Posterior vena cava (tissue), 2 donors: Measurements from ENCODE around the gene SLC48A1. TPM values are rescaled to one million over a fixed set of nuclear protein-coding genes. Genes with fewer than 3 reads are reported as not detected.
A peak's percentile ranks its signal among the peaks of the same experiment; 100 is the strongest.

ENCODE experiments used
- DNase-seq: peaks from one replicate; pipeline ENCODE4 v3.0.0-alpha.2; 2020; ENCODE audit warnings: low spot score
- intact Hi-C, 2 donors: fragments of 100-400 bp; cut with DNase I; formaldehyde crosslinking; loops; one replicate each; pipeline versions ENCODE4 v1.14.1 to v1.14.2; 2022 to 2023
- long read RNA-seq, 2 donors: library from polyadenylated mRNA; unstranded; transcript quantifications; one replicate each; pipeline ENCODE4 v2.0.0, GENCODE V29; 2020 to 2021
- total RNA-seq, 2 donors: library from RNA; stranded (reverse); fragmentation: NEBNext Ultra II Directional; extraction: Animal tissue kit (Norgen Biotek cat#: 25700); gene quantifications; one replicate each; pipeline ENCODE4 v1.2.1, GENCODE V29; 2021
- donor health status: DM: yes; HTN: yes; CAD: no.
- donor health status: DM: yes; HTN: yes; CAD: no.

Gene SLC48A1
- total RNA-seq, result 10 to 100 TPM; 28.5 to 33.8 TPM
- long read RNA-seq, donor 1, transcript SLC48A1-201 (3 exons, 3,010 nt), result major isoform, 26 of 37 reads
- long read RNA-seq, donor 1, partial matches to known transcripts, result 3 of 37 reads
- long read RNA-seq, donor 1, other reads (novel, unspliced or antisense), result 6 of 37 reads
- long read RNA-seq, donor 2, transcript SLC48A1-201 (3 exons, 3,010 nt), result major isoform, 151 of 181 reads
- long read RNA-seq, donor 2, partial matches to known transcripts, result 1 of 181 reads
- long read RNA-seq, donor 2, other reads (novel, unspliced or antisense), result 28 of 181 reads

DNA sequence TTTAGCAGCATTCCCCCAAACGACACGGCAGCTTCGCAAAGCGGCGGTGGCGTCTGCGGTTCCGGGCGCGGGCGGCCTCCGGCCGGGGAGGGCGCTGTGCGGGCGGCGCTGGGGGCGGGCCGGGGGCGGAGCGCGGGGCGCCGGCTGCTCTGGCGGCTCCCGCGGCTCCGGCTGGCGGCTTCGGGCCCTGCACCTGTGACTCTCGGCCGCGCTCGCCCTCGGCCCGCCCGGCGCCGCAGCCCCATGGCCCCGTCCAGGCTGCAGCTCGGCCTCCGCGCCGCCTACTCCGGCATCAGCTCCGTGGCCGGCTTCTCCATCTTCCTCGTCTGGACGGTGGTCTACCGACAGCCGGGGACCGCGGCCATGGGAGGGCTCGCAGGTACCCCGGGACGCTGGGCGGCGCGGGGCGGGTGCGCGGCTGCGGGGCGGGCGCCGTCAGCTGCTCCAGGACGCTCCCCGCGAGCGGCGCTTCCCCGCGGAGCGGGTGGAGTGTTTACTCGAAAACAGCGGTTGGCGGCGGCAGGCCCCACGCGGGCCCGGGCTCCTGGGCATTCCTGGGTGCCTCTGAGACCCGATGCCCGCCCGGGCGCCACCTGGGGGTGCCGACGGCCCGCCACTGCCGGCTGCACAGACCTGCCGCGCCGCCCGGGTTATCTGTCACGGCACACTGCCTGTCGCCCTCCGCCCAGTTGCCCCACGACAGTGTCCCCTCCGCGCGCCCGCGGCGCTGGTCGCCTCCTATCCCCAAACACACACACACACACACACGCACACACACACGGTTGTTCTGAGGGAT is at the start of gene SLC48A1:
SLC48A1 (plus strand) TSS at position 177 of the 796 bp plus-strand sequence; CDS start at position 244, 67 bp downstream.
- intact Hi-C loops, result no loop called here
- peak; percentile 93 for DNase-seq

DNA sequence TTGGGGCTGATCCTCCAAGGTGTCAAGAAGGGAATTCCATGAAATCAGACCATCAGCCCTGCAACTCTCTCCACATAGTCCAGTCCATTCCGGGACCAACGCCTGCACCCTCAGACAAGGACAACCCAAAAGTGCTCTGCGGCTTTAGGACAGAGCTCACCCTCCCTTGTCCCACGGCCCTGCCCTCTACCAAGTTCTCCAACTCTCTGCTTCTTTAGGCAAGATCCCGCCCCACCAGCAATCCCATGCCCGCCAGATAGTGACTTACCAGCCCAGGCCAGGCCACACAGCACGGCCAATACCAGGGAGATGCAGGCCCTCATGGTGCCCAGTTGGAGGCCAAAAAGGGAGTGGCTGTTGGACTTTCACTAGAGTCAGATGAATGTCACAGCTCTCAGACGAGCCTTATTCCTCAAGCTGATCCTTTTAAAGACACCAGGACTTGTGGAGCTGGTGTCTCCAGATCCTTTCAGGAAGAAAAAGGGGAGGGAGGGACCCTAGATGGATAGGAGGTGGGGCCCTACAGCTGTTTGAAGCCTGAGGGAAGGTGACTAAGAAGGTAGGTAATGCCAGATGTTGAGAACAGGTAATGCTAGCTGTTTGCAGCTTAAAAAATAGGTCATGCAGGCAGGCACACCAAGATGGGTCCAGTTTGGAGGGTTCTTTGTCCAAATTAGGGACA is 47.8 kb upstream of the SLC48A1 start, which contains the start of gene ENDOU:
ENDOU (minus strand) TSS at position 400 of the 682 bp plus-strand sequence; CDS start at position 323, 77 bp downstream.
- DNase-seq, result no peak
- intact Hi-C loops, result no loop called here

DNA sequence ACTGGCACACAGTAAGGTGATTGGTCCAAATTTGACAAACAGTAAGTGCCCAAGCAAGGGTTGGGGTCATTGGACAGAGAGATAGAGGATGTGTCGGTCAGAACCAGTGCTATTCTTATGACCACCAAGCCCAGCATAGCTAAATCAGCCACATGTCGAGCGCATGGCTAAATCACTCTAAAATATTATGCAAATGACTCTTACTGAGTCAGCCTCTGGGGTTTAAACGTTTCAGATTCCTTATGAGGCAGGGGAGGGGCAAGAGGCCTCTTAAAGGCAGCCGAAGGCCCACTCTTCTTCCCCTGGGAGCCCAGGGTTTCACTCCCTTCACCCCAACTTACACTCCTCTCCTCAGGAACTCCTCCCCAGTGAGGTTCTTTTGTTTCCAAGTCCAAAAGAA is 47.1 kb upstream of the SLC48A1 start:
- DNase-seq, result no peak
- intact Hi-C loops, result no loop called here

DNA sequence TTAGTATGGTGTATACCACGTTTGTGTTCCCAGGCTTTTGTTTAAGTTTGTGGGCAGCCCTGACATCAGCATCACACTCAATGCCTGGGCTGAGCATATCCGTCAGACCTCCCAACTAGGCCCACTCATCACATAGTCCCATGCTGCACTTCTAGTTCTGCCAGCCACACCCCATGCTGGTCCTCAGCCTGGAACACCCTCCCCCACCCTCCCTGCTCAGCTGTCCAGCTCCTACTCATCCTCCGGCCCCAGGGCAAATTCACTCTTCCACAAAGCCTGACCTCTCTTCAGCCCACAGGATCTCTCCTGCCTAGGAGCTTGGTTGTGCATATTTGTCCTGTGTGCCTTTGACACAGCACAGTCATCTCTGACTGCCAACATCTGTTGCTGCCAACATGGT is 43.8 kb upstream of the SLC48A1 start:
- DNase-seq, result peak; percentile 48
- intact Hi-C loops, result no loop called here

DNA sequence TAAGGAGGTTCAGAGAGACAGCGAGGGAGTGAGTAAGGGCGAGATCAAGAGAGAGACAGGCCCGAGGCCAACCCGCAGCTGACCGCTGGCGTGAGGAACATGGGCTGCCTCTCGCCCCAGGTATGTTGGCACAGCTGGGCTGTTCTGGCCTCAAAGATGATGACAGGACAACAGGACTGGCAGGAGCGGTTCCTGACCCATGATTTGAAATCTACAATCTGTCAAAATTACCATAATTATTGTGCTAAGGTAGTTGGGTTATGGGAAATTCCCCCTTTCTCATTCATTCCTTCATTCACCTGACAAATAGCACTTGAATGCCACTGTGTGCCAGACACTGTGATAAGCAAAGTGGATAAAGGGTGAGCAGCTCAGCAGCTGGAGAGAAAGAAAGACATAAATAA is 42.7 kb upstream of the SLC48A1 start:
- DNase-seq, result no peak
- intact Hi-C loops, result no loop called here

DNA sequence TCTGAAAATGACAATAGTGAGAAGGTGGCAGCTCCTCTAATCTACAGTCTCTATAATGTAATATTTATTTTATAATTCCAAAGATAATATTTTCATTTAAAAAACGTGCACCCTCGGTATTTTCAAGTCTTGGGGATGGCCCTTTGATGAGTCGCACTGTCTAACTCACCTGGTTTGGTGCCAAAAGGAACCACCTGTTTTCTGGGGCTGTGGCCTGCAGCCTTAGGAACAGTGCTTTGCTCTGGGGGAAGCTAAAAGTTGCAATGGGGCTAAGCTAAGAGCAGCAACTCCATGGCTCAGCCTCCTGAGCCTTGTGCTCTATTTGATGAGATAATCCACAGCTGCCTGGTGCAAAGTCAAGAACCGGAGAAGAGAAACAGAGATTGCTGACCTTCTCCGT is 41.3 kb upstream of the SLC48A1 start:
- DNase-seq, result no peak
- intact Hi-C loops, result no loop called here

DNA sequence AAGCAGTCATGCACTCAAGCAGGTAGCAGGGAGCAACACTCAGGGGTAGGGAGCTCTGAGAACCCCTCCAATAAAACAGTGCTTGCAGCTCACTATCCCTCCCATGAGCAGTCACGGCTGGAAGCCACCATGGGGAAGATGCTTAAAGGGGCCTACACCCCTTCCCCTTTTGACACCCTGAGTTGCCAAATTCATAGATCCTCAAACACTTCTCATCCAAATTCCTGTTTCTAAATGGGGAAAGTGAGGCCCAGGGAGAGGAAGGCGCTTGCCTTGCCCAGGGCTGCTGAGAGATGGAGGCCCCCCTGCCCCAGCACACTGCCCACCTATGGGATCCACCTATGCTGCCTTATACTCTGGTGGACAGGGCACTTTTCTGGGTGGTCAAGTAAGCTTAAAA is 40.5 kb upstream of the SLC48A1 start:
- intact Hi-C loops, result no loop called here
- peak; percentile 23 for DNase-seq

DNA sequence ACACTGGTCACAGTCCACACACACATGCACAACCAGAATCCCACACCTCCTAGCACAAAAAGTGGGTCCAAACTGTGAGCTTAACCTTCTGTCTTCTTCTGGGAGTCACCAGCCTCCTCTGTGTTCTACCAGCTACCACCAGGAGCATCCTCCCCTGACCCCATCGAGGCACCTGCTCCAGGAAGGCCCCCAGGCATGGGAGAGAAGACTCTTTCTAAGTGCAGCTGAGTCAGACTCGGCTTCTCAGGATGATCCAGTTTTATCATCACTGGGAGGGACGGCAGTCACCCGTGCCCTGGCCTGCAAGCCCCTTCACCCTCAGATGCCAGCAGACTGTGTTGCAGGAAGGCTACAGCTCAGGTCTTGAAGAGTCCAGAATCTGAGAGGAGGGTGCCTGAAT is 39.9 kb upstream of the SLC48A1 start:
- intact Hi-C loops, result no loop called here
- no peak for DNase-seq

DNA sequence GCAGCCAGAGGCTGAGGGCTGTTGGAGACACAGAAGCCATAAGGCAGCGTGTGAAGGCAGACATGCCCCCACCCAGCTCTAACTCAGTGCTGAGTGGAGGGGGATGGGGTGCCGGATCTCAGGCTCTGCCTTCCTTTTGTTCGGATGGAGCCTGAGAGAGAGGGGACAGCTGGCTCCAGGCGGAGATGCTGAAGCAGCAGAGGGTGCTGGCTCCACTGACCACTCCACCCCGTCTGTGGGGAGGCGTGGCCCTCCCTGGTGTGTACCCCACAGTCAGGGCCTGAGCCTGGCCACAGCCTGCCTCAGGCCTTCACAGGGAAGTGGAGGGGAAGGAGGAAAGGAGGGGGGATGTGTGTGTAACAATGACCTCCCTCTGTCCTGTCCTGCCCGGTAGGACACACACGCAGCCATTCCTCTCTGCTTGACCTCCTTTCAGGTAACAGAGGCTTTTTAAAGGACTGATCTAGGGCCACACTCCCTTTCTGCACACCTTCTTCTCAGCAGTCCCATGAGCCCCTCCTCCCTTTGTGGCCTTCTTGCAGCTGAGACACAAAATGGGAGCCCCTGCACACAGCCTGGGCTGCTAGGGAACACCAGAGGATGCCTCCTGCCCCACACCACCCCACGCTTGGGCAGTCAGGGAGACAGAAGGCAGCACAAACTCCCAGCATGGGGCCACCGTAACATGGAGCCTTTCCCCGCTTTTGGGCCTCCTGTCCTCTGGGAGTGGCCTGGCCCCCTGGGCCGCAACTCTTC is 38.1 kb upstream of the SLC48A1 start:
- intact Hi-C loops, result no loop called here
- DNase-seq, result no peak

DNA sequence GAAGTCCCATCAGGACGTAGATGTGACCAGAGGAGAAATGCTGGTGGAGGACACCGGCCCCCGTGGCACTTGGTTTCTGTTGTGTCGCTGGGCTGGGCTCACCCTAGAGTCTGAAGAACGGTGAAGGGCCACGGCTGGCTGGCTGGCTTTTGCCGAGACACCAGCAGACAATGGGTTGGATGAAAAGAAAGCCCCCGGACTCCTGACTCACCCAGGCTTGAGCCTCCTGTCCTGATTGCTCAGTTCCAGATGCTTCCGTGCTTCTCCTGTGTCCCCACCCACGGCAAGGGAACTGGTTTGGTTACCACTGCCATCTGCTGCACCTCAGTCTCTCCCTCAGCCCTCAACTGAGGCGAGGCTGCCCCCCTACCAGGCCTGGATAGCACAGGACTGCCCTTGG is 37.4 kb upstream of the SLC48A1 start:
- DNase-seq, result no peak
- intact Hi-C loops, result no loop called here

DNA sequence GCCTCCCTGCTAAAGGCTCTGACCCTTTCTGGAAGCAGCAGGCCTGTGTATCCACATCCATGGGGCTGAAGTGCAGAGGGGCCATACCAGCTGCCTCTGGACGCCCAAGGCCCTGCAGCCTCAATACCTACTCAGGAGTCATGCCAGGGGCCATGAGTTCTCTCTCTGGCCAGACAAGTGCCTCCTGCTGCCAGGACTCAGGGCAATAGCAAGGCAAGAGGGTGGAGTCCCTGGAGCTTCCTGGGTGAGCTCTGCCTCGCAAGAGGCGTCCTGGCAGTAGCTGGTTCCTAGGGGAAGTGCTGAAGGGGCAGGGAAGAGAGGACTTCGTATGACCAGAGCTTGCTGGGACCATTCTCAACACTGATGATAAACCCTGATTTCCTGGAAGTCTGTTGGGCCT is 36.8 kb upstream of the SLC48A1 start:
- no peak for DNase-seq
- intact Hi-C loops, result no loop called here

DNA sequence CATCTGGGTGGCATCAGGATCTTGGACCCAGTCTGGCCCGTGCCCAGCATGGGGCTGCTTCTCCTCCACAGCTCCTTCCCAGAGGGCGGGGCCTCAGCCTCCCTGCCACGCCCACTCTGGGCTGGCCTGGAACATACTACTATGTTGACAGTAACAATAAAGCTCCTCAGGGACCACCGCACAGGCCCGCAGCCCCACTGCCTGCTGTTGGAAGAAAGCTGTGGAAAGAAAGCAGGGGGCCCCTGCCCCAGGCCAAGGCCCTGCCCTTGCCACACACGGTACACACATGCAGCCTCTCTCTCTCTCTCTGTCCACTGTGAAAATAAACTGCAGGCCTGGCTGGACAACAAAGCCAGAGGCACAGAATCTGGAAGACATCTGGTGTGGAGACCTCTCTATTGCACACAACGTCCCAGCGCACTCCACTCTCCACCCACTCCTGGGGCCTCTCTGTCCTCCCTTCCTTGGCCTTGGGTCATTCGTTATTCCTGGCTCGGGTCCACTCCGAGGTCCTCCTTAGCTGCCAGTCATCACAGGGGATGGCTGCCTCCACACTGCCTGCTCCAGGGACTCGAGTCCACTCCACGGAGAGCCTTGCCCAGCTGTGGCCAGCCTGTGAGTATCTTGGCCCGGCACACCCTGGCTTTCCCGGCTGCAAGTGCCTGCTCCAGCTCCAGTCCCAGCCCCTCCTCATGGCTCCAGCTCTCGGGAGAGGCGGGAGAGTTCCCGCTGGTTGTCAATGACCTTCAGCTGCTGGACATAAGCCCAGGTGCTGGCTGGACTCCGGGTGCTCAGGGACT is 36.0 kb upstream of the SLC48A1 start:
- intact Hi-C loops, result no loop called here
- DNase-seq, result peak; percentile 97

DNA sequence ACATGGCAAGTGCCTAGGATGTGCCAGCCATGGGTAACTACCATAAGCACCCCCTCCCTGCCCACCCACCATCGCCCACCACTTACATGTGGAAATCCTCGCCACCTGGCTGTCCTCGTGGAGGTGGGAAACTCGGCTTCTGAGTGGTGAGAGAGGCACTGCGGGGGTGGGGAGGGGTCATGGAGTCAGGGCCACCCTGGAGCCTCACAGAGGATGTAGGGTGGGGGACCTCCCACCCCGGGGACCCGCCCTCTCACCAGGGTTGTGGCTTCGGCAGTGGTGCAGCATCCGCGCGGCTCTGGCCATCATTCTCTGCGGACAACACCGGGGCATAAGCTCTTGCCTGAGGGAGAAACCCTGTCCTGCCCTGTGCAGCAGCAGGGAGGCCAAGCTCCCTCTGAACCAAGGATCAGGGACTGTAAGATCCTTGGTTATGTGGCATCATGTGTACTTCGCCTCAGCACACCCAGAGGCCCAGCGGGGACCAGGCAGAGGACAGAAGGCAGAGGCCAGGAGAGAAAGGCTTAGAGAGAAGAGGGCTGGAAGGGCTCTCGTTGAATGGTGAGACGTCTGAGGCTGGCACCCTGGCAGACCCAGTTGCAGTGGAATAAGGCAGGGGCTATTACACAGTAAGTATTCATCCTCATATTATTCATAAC is 35.0 kb upstream of the SLC48A1 start:
- intact Hi-C loops, result no loop called here
- no peak for DNase-seq

DNA sequence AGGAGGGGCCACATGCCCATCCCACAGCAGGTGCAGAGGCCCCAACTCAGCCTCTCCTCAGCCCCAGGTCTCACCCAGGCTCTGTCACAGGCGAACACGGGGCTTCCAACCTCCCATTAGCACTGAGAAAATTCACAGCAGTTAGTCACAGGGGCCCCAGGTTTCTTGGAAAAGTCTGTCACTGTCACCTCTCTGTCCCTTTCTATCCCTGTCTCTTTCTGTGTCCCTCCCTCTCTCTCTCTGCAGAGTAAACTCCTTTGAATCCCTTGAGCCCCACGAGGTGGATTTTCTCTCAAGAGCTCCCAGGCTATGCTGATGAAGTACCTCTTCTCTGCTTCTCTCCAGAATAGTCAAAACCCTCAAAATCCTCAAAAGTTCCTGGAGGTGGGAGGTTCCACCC is 33.7 kb upstream of the SLC48A1 start:
- DNase-seq, result no peak
- intact Hi-C loops, result no loop called here

DNA sequence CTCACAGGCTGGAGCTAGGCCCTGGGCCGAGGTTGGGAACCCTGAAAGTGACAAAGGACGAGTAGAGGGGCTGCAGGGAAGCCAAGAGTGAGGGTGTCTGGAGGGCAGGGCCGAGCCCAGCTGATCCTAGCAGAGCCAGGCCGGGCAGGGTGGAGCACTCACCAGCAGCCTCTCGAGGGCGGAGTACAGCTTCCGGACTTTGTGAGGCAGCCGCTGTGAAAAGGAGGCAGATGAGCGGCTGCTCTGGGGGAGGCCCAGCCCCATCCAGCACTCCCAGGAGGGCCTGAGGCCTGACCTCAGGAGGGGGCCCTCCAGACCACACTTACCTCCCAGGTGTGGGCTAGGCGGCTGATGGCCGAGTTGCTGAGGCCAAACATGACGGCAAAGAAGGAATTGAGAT is 33.1 kb upstream of the SLC48A1 start:
- DNase-seq, result no peak
- intact Hi-C loops, result loop anchor here in 1 of 2 donors (5.0 kb wide), 1 partner anchor 37 kb away; no protein-coding TSS in a partner anchor

DNA sequence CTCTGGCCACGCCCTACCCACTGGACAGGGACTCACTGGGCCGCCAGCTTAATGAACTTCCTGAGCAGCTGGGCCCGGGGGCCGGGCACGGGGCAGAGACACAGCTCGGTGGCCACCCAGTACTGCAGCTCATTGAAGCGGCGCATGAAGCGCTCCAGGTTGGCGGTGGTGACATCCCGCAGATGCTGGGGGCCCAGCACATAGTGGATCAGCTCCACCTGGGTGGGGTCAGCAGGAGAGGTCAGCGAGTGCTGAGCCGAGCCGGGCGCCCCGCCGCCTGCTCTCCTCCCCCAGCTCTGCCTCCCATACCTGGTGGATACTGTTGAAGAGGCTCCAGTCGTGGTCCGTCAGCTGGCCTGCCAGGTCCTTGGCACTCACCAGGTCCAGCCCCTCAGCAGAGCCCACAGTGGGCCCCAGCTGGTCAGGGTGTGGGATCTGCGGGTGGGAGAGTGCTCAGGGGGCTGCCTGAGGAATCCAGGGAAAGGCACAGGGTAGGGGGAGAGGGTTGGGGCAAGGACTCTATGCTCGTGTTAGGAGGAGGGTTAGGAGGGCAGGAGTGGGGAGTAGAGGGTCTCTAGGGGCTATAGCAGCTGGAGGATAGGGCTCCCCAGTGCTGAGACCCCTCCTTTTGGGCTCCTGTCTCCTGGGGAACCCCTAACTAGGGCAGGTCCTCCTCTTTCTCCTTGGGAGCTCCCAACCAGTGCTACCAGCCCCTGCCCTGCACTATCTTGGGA is 32.3 kb upstream of the SLC48A1 start:
- intact Hi-C loops, result loop anchor here in 1 of 2 donors (5.0 kb wide), 1 partner anchor 37 kb away; no protein-coding TSS in a partner anchor
- no peak for DNase-seq

DNA sequence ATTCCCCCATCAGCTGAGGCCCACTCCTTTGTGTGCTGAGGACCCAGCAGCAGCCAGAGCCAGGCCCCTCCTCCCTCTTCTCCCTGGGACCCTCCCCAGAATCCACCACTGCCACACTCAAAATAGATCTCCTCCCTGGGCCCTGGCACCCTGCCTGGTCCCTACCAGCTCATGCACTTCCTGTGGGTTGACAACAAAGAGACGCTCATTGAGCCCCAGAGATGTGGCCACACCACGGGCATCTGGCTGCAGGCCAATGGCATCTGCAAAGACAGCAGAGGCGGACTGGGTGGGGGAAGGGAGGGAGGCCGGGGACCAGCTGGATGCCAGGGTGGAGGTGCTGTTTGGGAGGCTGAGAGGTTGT is 31.7 kb upstream of the SLC48A1 start:
- intact Hi-C loops, result loop anchor here in 1 of 2 donors (5.0 kb wide), 1 partner anchor 36 kb away; no protein-coding TSS in a partner anchor
- peak; percentile 95 for DNase-seq
